GM12878 (cell line): ENCODE data around the gene OR6K6. TPM values are rescaled to one million over a fixed set of nuclear protein-coding genes. Genes with fewer than 3 reads are reported as not detected.

Experiments
- ATAC-seq: fragments of 200-7000 bp; cut with Tn5 transposase; 3 replicates; pipeline ENCODE4 v1.9.1; 2020; ENCODE audit warnings: mild to moderate bottlenecking, moderate library complexity
- BruUV-seq: library from RNA; stranded (reverse); fragments of 400-500 nt; replicated peaks from 2 replicates; lab custom pipeline; 2021; lab: Mats Ljungman, UMichigan
- CTCF ChIA-PET: fragments of 300-600 bp; sonication (Branson Sonifier 250); formaldehyde crosslinking; extraction: SDS; loops from one replicate; lab custom pipeline; 2021; ENCODE audit warnings: inconsistent platforms; lab: Yijun Ruan, JAX
- POLR2A ChIA-PET: fragments of 350-600 bp; formaldehyde crosslinking; extraction: SDS; loops from one replicate; lab custom pipeline; 2021; ENCODE audit warnings: inconsistent platforms; lab: Charles Lee
- RAD21 ChIA-PET: fragments of 300-600 bp; sonication (Branson Sonifier 250); formaldehyde crosslinking; loops from one replicate; lab custom pipeline; 2023; ENCODE audit warnings: antibody characterized with exemption; ENCODE audit not compliant: unreplicated experiment; lab: Charles Lee
- SMC1A ChIA-PET: fragments of 300-600 bp; sonication (Branson Sonifier 250); formaldehyde crosslinking; loops from one replicate; lab custom pipeline; 2023; ENCODE audit not compliant: unreplicated experiment, uncharacterized antibody; lab: Charles Lee
- DNase-seq: peaks from one replicate; pipeline ENCODE4 v3.0.0-alpha.2; 2011; ENCODE audit warnings: low read depth, low spot score
- FAIRE-seq: peaks from 3 replicates; lab custom pipeline; 2011; peaks lifted over from hg19 to GRCh38; lab: Jason Lieb, UNC
- H2AFZ ChIP-seq: 2 replicates; pipeline ENCODE4 v1.6.0; 2011; ENCODE audit warnings: low read depth, low read length, control low read depth; ENCODE audit not compliant: control insufficient read depth
- H3K27ac ChIP-seq: 2 replicates; pipeline ENCODE4 v1.5.1; 2011; ENCODE audit warnings: control low read depth; ENCODE audit not compliant: control insufficient read depth, insufficient read depth
- H3K27me3 ChIP-seq, 2 experiments: replicated peaks in 1 of 2; 2 replicates each; pipeline versions ENCODE4 v1.6.0 to v1.6.1; 2011; ENCODE audit warnings: low read length in 1 of 2; ENCODE audit not compliant: control insufficient read depth in 2 of 2, insufficient read depth in 2 of 2
- H3K36me3 ChIP-seq, 2 experiments: 2 replicates each; pipeline ENCODE4 v1.5.1; 2011; ENCODE audit warnings: low read length in 1 of 2; ENCODE audit not compliant: control insufficient read depth in 2 of 2, insufficient read depth in 2 of 2
- H3K4me1 ChIP-seq: 2 replicates; pipeline ENCODE4 v1.6.1; 2011; ENCODE audit warnings: mild to moderate bottlenecking, low read length, moderate library complexity, mixed read lengths; ENCODE audit not compliant: control insufficient read depth, insufficient read depth
- H3K4me2 ChIP-seq: 2 replicates; pipeline ENCODE4 v1.6.0; 2011; ENCODE audit warnings: control low read depth; ENCODE audit not compliant: control insufficient read depth, insufficient read depth
- H3K4me3 ChIP-seq: fragments of 200-600 bp; sonication (generic); 2 replicates; pipeline ENCODE4 v1.5.1; 2016
- H3K79me2 ChIP-seq: 2 replicates; pipeline ENCODE4 v1.6.0; 2011; ENCODE audit warnings: low read length; ENCODE audit not compliant: control insufficient read depth, insufficient read depth
- H3K9ac ChIP-seq: 2 replicates; pipeline ENCODE4 v1.8.0; 2011; ENCODE audit warnings: low read length, control low read depth, mixed read lengths; ENCODE audit not compliant: control insufficient read depth, insufficient read depth
- H3K9me3 ChIP-seq: replicated peaks from 3 replicates; pipeline ENCODE4 v1.5.1; 2011; ENCODE audit warnings: mild to moderate bottlenecking, low read length; ENCODE audit not compliant: control insufficient read depth, insufficient read depth
- H4K20me1 ChIP-seq: 2 replicates; pipeline ENCODE4 v1.6.0; 2011; ENCODE audit not compliant: control insufficient read depth, insufficient read depth
- BRCA1 ChIP-seq: IDR thresholded peaks from 2 replicates; pipeline ENCODE4 v1.6.1; 2011; ENCODE audit warnings: low read depth, low read length, improper control_type of control experiment
- PAX5 ChIP-seq: IDR thresholded peaks from 2 replicates; pipeline ENCODE4 v1.6.1; 2011; ENCODE audit warnings: low read depth, low read length, borderline replicate concordance
- PML ChIP-seq: IDR thresholded peaks from 2 replicates; pipeline ENCODE4 v1.6.1; 2012; ENCODE audit warnings: low read length, inconsistent platforms
- RAD21 ChIP-seq: IDR thresholded peaks from 2 replicates; pipeline ENCODE4 v1.6.1; 2011; ENCODE audit warnings: mild to moderate bottlenecking, low read depth, low read length, moderate library complexity; ENCODE audit not compliant: insufficient read depth
- TBL1XR1 ChIP-seq: IDR thresholded peaks from 2 replicates; pipeline ENCODE4 v1.6.1; 2012; ENCODE audit warnings: low read depth, low read length, improper control_type of control experiment
- WRNIP1 ChIP-seq: IDR thresholded peaks from 2 replicates; pipeline ENCODE4 v1.6.1; 2011; ENCODE audit warnings: low read depth, low read length, improper control_type of control experiment, borderline replicate concordance
- ZNF207 ChIP-seq: fragments of 450-650 bp; IDR thresholded peaks from 2 replicates; pipeline ENCODE4 v1.6.1; 2014; ENCODE audit warnings: antibody characterized with exemption, mild to moderate bottlenecking, borderline replicate concordance
- ZNF24 ChIP-seq: fragments of 450-650 bp; IDR thresholded peaks from 2 replicates; pipeline ENCODE4 v1.6.1; 2017; ENCODE audit warnings: antibody characterized with exemption, mild to moderate bottlenecking
- ZZZ3 ChIP-seq: IDR thresholded peaks from 2 replicates; pipeline ENCODE4 v1.6.1; 2011; ENCODE audit warnings: low read depth; ENCODE audit not compliant: control insufficient read depth, insufficient read length
- WGBS: methylation state at CpG from one replicate; pipeline ENCODE4 v1.1.6; 2016; ENCODE audit warnings: low lambda C conversion rate; ENCODE audit not compliant: insufficient replicate concordance, insufficient coverage; ENCODE audit errors: missing lambda C conversion rate; 5-methylcytosine and 5-hydroxymethylcytosine counted together
- in situ Hi-C: fragments of 300-500 bp; cut with MboI; formaldehyde crosslinking; loops from 9 replicates; pipeline ENCODE4 v1.14.3; 2018; ENCODE audit warnings: mixed read lengths
- intact Hi-C: fragments of 100-400 bp; cut with micrococcal nuclease; formaldehyde crosslinking; loops from one replicate; pipeline ENCODE4 v1.14.2; 2022; ENCODE audit not compliant: unreplicated experiment
- polyA plus RNA-seq, 11 experiments: library from polyadenylated mRNA; depleted of rRNA in 4 of 11; unstranded in 6 of 11; stranded (reverse) in 5 of 11; fragments of >200 nt; fragmentation: Nextera tagmentation in 4 of 11; fragmentation: Illumina TruSeq in 1 of 11; extraction: Ambion mirVana in 4 of 11; extraction: Trizol in 1 of 11; gene quantifications; 1 replicate in 1 of 11; 2 replicates in 10 of 11; pipeline versions ENCODE4 v1.2.1 to v1.2.3, GENCODE V29; 2011 to 2016; ENCODE audit warnings: inconsistent platforms in 2 of 11, missing spikeins in 2 of 11, low read depth in 1 of 11
- total RNA-seq, 4 experiments: library from RNA; depleted of rRNA in 3 of 4; stranded (reverse); fragments of >200 nt in 3 of 4; fragmentation: Illumina TruSeq in 1 of 4; extraction: Trizol in 1 of 4; gene quantifications; 2 replicates each; pipeline versions ENCODE4 v1.2.1 to v1.2.3, GENCODE V29; 2013 to 2021
- TF ChIP-seq, protein P1 (sequence below): fragments of 450-650 bp; IDR thresholded peaks from 2 replicates; pipeline ENCODE4 v1.6.1; 2018; ENCODE audit warnings: mild to moderate bottlenecking, low read depth, moderate library complexity; ENCODE audit not compliant: partially characterized antibody
- TF ChIP-seq, protein P2 (sequence below): fragments of 450-650 bp; IDR thresholded peaks from 2 replicates; pipeline ENCODE4 v1.6.1; 2017; ENCODE audit warnings: low read depth, mild to moderate bottlenecking, moderate library complexity
- TF ChIP-seq, protein P3 (sequence below): IDR thresholded peaks from 2 replicates; pipeline ENCODE4 v1.6.1; 2012; ENCODE audit warnings: mild to moderate bottlenecking, low read depth, low read length

OR6K6 gene
- total and polyA plus RNA-seq, 10 of the 15 experiments (the other 5 are each of a cell fraction or from before 2014, with no cell fraction given), result not detected

DNA sequence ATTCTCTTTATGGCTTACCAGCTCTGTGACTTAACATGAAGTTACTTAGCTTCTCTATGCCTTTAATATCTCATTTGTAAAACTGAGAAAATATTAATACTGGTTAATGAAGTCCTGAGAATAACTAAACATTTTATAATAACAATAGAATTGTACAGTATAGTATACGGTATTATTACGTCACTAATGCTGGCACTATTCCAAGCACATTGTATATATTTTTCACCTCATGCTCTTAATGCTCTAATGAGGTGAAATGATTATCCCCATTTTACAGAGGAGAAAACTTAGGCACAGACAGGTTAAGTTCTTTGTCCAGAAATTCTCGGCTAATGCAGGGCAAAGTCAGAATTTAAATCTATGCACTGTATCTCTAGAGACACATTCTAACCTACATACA, 34.9 kb upstream of the OR6K6 start:
- BruUV-seq, result no TSS peak
- RAD21 ChIA-PET, result no interaction called here
- SMC1A ChIA-PET, result no interaction called here
- no peak overlapping the region for H2AFZ ChIP-seq
- no peak for ATAC-seq
- intact Hi-C loops (no loop called here), in situ Hi-C loops (no loop called here)
- no peaks in the 10 kb centered on the region for H3K27me3 ChIP-seq
- 87% methylated on average over 3 of the region's 3 CpGs for WGBS
- no peaks in the 10 kb centered on the region for H3K36me3 ChIP-seq
- TF ChIP-seq, protein P1, sequence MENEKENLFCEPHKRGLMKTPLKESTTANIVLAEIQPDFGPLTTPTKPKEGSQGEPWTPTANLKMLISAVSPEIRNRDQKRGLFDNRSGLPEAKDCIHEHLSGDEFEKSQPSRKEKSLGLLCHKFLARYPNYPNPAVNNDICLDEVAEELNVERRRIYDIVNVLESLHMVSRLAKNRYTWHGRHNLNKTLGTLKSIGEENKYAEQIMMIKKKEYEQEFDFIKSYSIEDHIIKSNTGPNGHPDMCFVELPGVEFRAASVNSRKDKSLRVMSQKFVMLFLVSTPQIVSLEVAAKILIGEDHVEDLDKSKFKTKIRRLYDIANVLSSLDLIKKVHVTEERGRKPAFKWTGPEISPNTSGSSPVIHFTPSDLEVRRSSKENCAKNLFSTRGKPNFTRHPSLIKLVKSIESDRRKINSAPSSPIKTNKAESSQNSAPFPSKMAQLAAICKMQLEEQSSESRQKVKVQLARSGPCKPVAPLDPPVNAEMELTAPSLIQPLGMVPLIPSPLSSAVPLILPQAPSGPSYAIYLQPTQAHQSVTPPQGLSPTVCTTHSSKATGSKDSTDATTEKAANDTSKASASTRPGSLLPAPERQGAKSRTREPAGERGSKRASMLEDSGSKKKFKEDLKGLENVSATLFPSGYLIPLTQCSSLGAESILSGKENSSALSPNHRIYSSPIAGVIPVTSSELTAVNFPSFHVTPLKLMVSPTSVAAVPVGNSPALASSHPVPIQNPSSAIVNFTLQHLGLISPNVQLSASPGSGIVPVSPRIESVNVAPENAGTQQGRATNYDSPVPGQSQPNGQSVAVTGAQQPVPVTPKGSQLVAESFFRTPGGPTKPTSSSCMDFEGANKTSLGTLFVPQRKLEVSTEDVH, result no peak
- no peak for TF ChIP-seq ZZZ3
- TF ChIP-seq PAX5, result no peak
- TF ChIP-seq ZNF24, result no peak
- TF ChIP-seq, protein P2, sequence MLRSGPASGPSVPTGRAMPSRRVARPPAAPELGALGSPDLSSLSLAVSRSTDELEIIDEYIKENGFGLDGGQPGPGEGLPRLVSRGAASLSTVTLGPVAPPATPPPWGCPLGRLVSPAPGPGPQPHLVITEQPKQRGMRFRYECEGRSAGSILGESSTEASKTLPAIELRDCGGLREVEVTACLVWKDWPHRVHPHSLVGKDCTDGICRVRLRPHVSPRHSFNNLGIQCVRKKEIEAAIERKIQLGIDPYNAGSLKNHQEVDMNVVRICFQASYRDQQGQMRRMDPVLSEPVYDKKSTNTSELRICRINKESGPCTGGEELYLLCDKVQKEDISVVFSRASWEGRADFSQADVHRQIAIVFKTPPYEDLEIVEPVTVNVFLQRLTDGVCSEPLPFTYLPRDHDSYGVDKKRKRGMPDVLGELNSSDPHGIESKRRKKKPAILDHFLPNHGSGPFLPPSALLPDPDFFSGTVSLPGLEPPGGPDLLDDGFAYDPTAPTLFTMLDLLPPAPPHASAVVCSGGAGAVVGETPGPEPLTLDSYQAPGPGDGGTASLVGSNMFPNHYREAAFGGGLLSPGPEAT, result no peak
- TF ChIP-seq PML, result no peak
- no peak for TF ChIP-seq TBL1XR1
- TF ChIP-seq ZNF207, result no peak
- TF ChIP-seq, protein P3, sequence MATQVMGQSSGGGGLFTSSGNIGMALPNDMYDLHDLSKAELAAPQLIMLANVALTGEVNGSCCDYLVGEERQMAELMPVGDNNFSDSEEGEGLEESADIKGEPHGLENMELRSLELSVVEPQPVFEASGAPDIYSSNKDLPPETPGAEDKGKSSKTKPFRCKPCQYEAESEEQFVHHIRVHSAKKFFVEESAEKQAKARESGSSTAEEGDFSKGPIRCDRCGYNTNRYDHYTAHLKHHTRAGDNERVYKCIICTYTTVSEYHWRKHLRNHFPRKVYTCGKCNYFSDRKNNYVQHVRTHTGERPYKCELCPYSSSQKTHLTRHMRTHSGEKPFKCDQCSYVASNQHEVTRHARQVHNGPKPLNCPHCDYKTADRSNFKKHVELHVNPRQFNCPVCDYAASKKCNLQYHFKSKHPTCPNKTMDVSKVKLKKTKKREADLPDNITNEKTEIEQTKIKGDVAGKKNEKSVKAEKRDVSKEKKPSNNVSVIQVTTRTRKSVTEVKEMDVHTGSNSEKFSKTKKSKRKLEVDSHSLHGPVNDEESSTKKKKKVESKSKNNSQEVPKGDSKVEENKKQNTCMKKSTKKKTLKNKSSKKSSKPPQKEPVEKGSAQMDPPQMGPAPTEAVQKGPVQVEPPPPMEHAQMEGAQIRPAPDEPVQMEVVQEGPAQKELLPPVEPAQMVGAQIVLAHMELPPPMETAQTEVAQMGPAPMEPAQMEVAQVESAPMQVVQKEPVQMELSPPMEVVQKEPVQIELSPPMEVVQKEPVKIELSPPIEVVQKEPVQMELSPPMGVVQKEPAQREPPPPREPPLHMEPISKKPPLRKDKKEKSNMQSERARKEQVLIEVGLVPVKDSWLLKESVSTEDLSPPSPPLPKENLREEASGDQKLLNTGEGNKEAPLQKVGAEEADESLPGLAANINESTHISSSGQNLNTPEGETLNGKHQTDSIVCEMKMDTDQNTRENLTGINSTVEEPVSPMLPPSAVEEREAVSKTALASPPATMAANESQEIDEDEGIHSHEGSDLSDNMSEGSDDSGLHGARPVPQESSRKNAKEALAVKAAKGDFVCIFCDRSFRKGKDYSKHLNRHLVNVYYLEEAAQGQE, result no peak
- TF ChIP-seq RAD21, result no peak
- no peak for TF ChIP-seq BRCA1
- no peak for TF ChIP-seq WRNIP1
- no peak overlapping the region for H3K27ac ChIP-seq
- no peak overlapping the region for H3K9ac ChIP-seq
- H3K4me2 ChIP-seq, result no peak overlapping the region
- no peak overlapping the region for H3K4me3 ChIP-seq
- no peak for FAIRE-seq
- no peaks in the 10 kb centered on the region for H4K20me1 ChIP-seq
- no peaks in the 10 kb centered on the region for H3K79me2 ChIP-seq
- POLR2A ChIA-PET, result no interaction called here
- CTCF ChIA-PET, result no interaction called here
- no peak for DNase-seq
- no peaks in the 10 kb centered on the region for H3K9me3 ChIP-seq
- no peaks in the 10 kb centered on the region for H3K4me1 ChIP-seq
